H9 (cell line): ENCODE data around the gene REEP1. TPM values are rescaled to one million over a fixed set of nuclear protein-coding genes. Genes with fewer than 3 reads are reported as not detected.

Experiments
- DNase-seq: peaks from one replicate; pipeline ENCODE4 v3.0.0-alpha.2; 2017
- H2AFZ ChIP-seq: one replicate; pipeline ENCODE4 v1.6.1; 2013; ENCODE audit warnings: mild to moderate bottlenecking, low read length, control low read depth, moderate library complexity
- H2AK5ac ChIP-seq: 2 replicates; pipeline ENCODE4 v1.6.1; 2013; ENCODE audit warnings: low read length, control low read depth, mixed read lengths; ENCODE audit not compliant: insufficient read length
- H2BK120ac ChIP-seq: one replicate; pipeline ENCODE4 v1.6.1; 2013; ENCODE audit warnings: low read depth, mild to moderate bottlenecking, low read length, control low read depth, inconsistent platforms; ENCODE audit not compliant: poor library complexity, severe bottlenecking
- H2BK12ac ChIP-seq: 2 replicates; pipeline ENCODE4 v1.6.1; 2013; ENCODE audit warnings: low read length, control low read depth, mixed read lengths, low read depth; ENCODE audit not compliant: insufficient read length
- H2BK15ac ChIP-seq: 2 replicates; pipeline ENCODE4 v1.6.1; 2013; ENCODE audit warnings: low read depth, low read length, control low read depth
- H2BK20ac ChIP-seq: one replicate; pipeline ENCODE4 v1.6.1; 2013; ENCODE audit warnings: low read depth, mild to moderate bottlenecking, low read length, control low read depth, inconsistent platforms; ENCODE audit not compliant: poor library complexity, severe bottlenecking
- H2BK5ac ChIP-seq: 2 replicates; pipeline ENCODE4 v1.6.1; 2013; ENCODE audit warnings: low read length, control low read depth, mixed read lengths; ENCODE audit not compliant: insufficient read length
- H3K14ac ChIP-seq: 2 replicates; pipeline ENCODE4 v1.6.1; 2013; ENCODE audit warnings: low read length, control low read depth; ENCODE audit not compliant: insufficient read depth
- H3K18ac ChIP-seq: 2 replicates; pipeline ENCODE4 v1.6.1; 2013; ENCODE audit warnings: low read depth, mild to moderate bottlenecking, mixed read lengths, low read length, control low read depth; ENCODE audit not compliant: insufficient read length
- H3K23ac ChIP-seq: 2 replicates; pipeline ENCODE4 v1.6.1; 2013; ENCODE audit warnings: low read length, control low read depth, mixed read lengths, low read depth; ENCODE audit not compliant: insufficient read length
- H3K23me2 ChIP-seq: 2 replicates; pipeline ENCODE4 v1.6.1; 2013; ENCODE audit warnings: low read depth, mild to moderate bottlenecking, mixed read lengths, low read length, control low read depth; ENCODE audit not compliant: insufficient read length, poor library complexity, severe bottlenecking
- H3K27ac ChIP-seq: 2 replicates; pipeline ENCODE4 v1.5.1; 2013; ENCODE audit warnings: low read length, control low read depth, mixed read lengths, low read depth; ENCODE audit not compliant: insufficient read length
- H3K27me3 ChIP-seq: 2 replicates; pipeline ENCODE4 v1.6.1; 2013; ENCODE audit warnings: low read length, control low read depth, inconsistent platforms; ENCODE audit not compliant: insufficient read depth
- H3K4ac ChIP-seq: 2 replicates; pipeline ENCODE4 v1.6.1; 2013; ENCODE audit warnings: low read depth, mild to moderate bottlenecking, control low read depth, inconsistent platforms, low read length, moderate library complexity
- H3K4me1 ChIP-seq: 2 replicates; pipeline ENCODE4 v1.6.1; 2013; ENCODE audit warnings: low read length, control low read depth, inconsistent platforms; ENCODE audit not compliant: insufficient read depth
- H3K4me2 ChIP-seq: 2 replicates; pipeline ENCODE4 v1.6.1; 2013; ENCODE audit warnings: low read length, control low read depth, mixed read lengths; ENCODE audit not compliant: insufficient read length, insufficient read depth
- H3K56ac ChIP-seq: 2 replicates; pipeline ENCODE4 v1.6.1; 2013; ENCODE audit warnings: low read depth, mild to moderate bottlenecking, mixed read lengths, low read length, control low read depth; ENCODE audit not compliant: insufficient read length
- H3K79me1 ChIP-seq: 2 replicates; pipeline ENCODE4 v1.6.1; 2013; ENCODE audit warnings: low read depth, mild to moderate bottlenecking, moderate library complexity, low read length, control low read depth, inconsistent platforms; ENCODE audit not compliant: insufficient read depth, poor library complexity, severe bottlenecking
- H3K79me2 ChIP-seq: 2 replicates; pipeline ENCODE4 v1.6.1; 2013; ENCODE audit warnings: low read length, control low read depth, inconsistent platforms; ENCODE audit not compliant: insufficient read depth
- H3K9ac ChIP-seq: 2 replicates; pipeline ENCODE4 v1.6.1; 2013; ENCODE audit warnings: low read length, control low read depth, mixed read lengths; ENCODE audit not compliant: insufficient read length; ENCODE audit errors: extremely low read depth
- H3K9me3 ChIP-seq: one replicate; pipeline ENCODE4 v1.6.1; 2013; ENCODE audit warnings: low read depth, low read length, inconsistent platforms; ENCODE audit not compliant: control insufficient read depth
- H3T11ph ChIP-seq: one replicate; pipeline ENCODE4 v1.6.1; 2013; ENCODE audit warnings: mild to moderate bottlenecking, low read length, control low read depth, inconsistent platforms
- H4K20me1 ChIP-seq: one replicate; pipeline ENCODE4 v1.6.1; 2013; ENCODE audit not compliant: control insufficient read depth, insufficient read length, insufficient read depth
- H4K5ac ChIP-seq: 2 replicates; pipeline ENCODE4 v1.6.1; 2013; ENCODE audit warnings: low read depth, mild to moderate bottlenecking, mixed read lengths, low read length, control low read depth; ENCODE audit not compliant: insufficient read length
- H4K8ac ChIP-seq: replicated peaks from 2 replicates; pipeline ENCODE4 v1.6.1; 2013; ENCODE audit warnings: low read length, control low read depth, mixed read lengths, low read depth; ENCODE audit not compliant: insufficient read length
- H4K91ac ChIP-seq: 2 replicates; pipeline ENCODE4 v1.6.1; 2013; ENCODE audit warnings: low read depth, mild to moderate bottlenecking, moderate library complexity, mixed read lengths, low read length, control low read depth; ENCODE audit not compliant: insufficient read length
- H3K27ac Mint-ChIP-seq, 3 experiments: 2 replicates in 2 of 3; 3 replicates in 1 of 3; pipeline ENCODE4 v1.8.0; 2020 to 2021; ENCODE audit warnings: mixed read lengths in 3 of 3, mild to moderate bottlenecking in 1 of 3, moderate library complexity in 1 of 3
- H3K27me3 Mint-ChIP-seq: 2 replicates; pipeline ENCODE4 v1.8.0; 2021; ENCODE audit warnings: low read depth, mild to moderate bottlenecking, moderate library complexity, mixed read lengths
- H3K36me3 Mint-ChIP-seq, 3 experiments: 2 replicates in 2 of 3; 3 replicates in 1 of 3; pipeline ENCODE4 v1.8.0; 2020 to 2021; ENCODE audit warnings: low read depth in 3 of 3, mixed read lengths in 3 of 3; ENCODE audit not compliant: insufficient read depth in 1 of 3
- H3K4me1 Mint-ChIP-seq, 2 experiments: 2 replicates each; pipeline ENCODE4 v1.8.0; 2020; ENCODE audit warnings: mixed read lengths in 2 of 2
- H3K4me3 Mint-ChIP-seq, 2 experiments: 2 replicates in 1 of 2; 3 replicates in 1 of 2; pipeline ENCODE4 v1.8.0; 2020 to 2021; ENCODE audit warnings: mild to moderate bottlenecking in 2 of 2, mixed read lengths in 2 of 2, moderate library complexity in 1 of 2
- H3K9me3 Mint-ChIP-seq, 2 experiments: 2 replicates in 1 of 2; 3 replicates in 1 of 2; pipeline ENCODE4 v1.8.0; 2020; ENCODE audit warnings: mild to moderate bottlenecking in 2 of 2, mixed read lengths in 2 of 2, moderate library complexity in 1 of 2
- WGBS: extraction: QIAGEN DNeasy Blood & Tissue Kit; methylation state at CpG from one replicate; pipeline ENCODE4 v1.1.7; 2013; ENCODE audit warnings: missing lambda C conversion rate, low lambda C conversion rate, mixed read lengths; ENCODE audit not compliant: insufficient read length; ENCODE audit errors: extremely low coverage; 5-methylcytosine and 5-hydroxymethylcytosine counted together
- total RNA-seq: library from RNA; stranded (reverse); gene quantifications from 2 replicates; pipeline ENCODE4 v1.2.1, GENCODE V29; 2021
- TF ChIP-seq, protein P1 (sequence below): fragments of 200-600 bp; sonication (generic); conservative IDR thresholded peaks from 3 replicates; pipeline ENCODE4 v1.8.0; 2021; ENCODE audit warnings: antibody characterized with exemption, mild to moderate bottlenecking

Gene REEP1
- total RNA-seq, 1 experiment from 2014 or later = 1.3 TPM

DNA sequence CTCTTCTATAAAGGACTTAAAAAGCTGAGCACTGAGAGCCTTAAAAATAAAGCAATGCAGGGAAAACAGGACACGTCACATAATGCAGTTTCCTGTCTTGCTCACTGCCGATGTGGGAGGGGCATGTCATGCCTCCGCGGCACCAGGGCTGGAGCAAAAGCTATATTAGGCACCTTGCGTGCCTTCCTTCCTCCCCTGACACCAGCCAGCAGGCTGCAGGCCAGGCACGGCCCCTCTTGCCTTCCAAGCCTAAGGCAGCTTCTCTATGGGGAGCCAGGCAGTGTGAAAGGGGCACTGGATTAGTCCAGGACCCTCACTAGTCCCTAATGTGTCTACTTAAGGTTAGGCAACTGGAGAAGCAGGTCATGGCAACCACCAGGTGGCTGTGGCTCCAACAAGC lies 111.8 kb downstream of the REEP1 start:
- H3K9me3 Mint-ChIP-seq = no peaks in the 10 kb centered on the region
- peaks cover 5 to 22% of the 10 kb centered on the region in 2 experiments for H3K4me1 Mint-ChIP-seq
- H4K20me1 ChIP-seq = peaks cover 2% of the 10 kb centered on the region

More for the DNA sequence above, 111.8 kb downstream of the REEP1 start:
- Histone ChIP-seq H2BK15ac (no peak overlapping the region), H3K9ac (no peak overlapping the region), H4K91ac (no peak overlapping the region), H3K23me2 (no peaks in the 10 kb centered on the region), H3K4me2 (no peak overlapping the region), H2BK12ac (no peak overlapping the region), H3K79me2 (no peaks in the 10 kb centered on the region), H3K79me1 (no peaks in the 10 kb centered on the region), H2BK120ac (no peak overlapping the region), H3K9me3 (no peaks in the 10 kb centered on the region), H3K27me3 (no peaks in the 10 kb centered on the region), H2BK20ac (no peak overlapping the region), H3T11ph (no peak overlapping the region), H3K18ac (no peak overlapping the region), H4K5ac (no peak overlapping the region), H4K8ac (no peak overlapping the region), H3K27ac (no peak overlapping the region), H3K56ac (no peak overlapping the region), H2BK5ac (no peak overlapping the region), H2AFZ (no peak overlapping the region), H3K4ac (no peak overlapping the region), H3K4me1 (no peaks in the 10 kb centered on the region), H3K14ac (no peak overlapping the region), H3K23ac (no peak overlapping the region), H2AK5ac (no peak overlapping the region)
- TF ChIP-seq, protein P1, sequence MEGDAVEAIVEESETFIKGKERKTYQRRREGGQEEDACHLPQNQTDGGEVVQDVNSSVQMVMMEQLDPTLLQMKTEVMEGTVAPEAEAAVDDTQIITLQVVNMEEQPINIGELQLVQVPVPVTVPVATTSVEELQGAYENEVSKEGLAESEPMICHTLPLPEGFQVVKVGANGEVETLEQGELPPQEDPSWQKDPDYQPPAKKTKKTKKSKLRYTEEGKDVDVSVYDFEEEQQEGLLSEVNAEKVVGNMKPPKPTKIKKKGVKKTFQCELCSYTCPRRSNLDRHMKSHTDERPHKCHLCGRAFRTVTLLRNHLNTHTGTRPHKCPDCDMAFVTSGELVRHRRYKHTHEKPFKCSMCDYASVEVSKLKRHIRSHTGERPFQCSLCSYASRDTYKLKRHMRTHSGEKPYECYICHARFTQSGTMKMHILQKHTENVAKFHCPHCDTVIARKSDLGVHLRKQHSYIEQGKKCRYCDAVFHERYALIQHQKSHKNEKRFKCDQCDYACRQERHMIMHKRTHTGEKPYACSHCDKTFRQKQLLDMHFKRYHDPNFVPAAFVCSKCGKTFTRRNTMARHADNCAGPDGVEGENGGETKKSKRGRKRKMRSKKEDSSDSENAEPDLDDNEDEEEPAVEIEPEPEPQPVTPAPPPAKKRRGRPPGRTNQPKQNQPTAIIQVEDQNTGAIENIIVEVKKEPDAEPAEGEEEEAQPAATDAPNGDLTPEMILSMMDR = no peak
- Mint-ChIP-seq H3K4me3 (no peak overlapping the region), H3K36me3 (no peaks in the 10 kb centered on the region), H3K27me3 (no peaks in the 10 kb centered on the region; the same call in 1 of the 2 replicates), H3K27ac (peak overlapping the region in 1 of 3 experiments; percentile 67; a peak in 1 of 7 replicates)
- no CpG with 5 or more reads among the region's 6 CpGs for WGBS
- DNase-seq = no peak
